A673 (cell line): ENCODE results near the gene MRPL45. TPM values are rescaled to one million over a fixed set of nuclear protein-coding genes. Genes with fewer than 3 reads are reported as not detected.

Experiments
- BruUV-seq: library from RNA; stranded (reverse); fragments of 400-500 nt; replicated peaks from 2 replicates; lab custom pipeline; 2021; lab: Mats Ljungman, UMichigan
- CTCF ChIA-PET: fragments of 300-600 bp; sonication (Branson Sonifier 250); formaldehyde crosslinking; loops from one replicate; lab custom pipeline; 2022; ENCODE audit warnings: antibody characterized with exemption; lab: Charles Lee
- POLR2A ChIA-PET: fragments of 300-600 bp; sonication (Branson Sonifier 250); formaldehyde crosslinking; loops from one replicate; lab custom pipeline; 2022; ENCODE audit warnings: antibody characterized with exemption; ENCODE audit not compliant: low non-redundant PET; lab: Charles Lee
- DNase-seq: peaks from one replicate; pipeline ENCODE4 v3.0.0-alpha.2; 2015; ENCODE audit warnings: low spot score
- H3K27ac ChIP-seq: fragments of 200-600 bp; sonication (generic); 2 replicates; pipeline ENCODE4 v1.5.1; 2016; ENCODE audit warnings: mixed run types, low read depth, mild to moderate bottlenecking, mixed read lengths, antibody characterized with exemption, low read length; ENCODE audit not compliant: poor library complexity, severe bottlenecking
- H3K27me3 ChIP-seq: fragments of 200-600 bp; sonication (generic); replicated peaks from 2 replicates; pipeline ENCODE4 v1.6.1; 2017; ENCODE audit warnings: mixed run types, low read depth, mild to moderate bottlenecking, mixed read lengths, antibody characterized with exemption, low read length; ENCODE audit not compliant: insufficient read depth, poor library complexity
- H3K36me3 ChIP-seq: fragments of 200-600 bp; sonication (generic); 2 replicates; pipeline ENCODE4 v1.6.1; 2016; ENCODE audit warnings: mixed run types, mild to moderate bottlenecking, mixed read lengths, antibody characterized with exemption, low read length; ENCODE audit not compliant: insufficient read depth, poor library complexity, severe bottlenecking
- H3K4me1 ChIP-seq: fragments of 200-600 bp; sonication (generic); 2 replicates; pipeline ENCODE4 v1.6.1; 2017; ENCODE audit warnings: mixed run types, mild to moderate bottlenecking, mixed read lengths, antibody characterized with exemption, low read length; ENCODE audit not compliant: insufficient read depth, poor library complexity, severe bottlenecking
- H3K4me3 ChIP-seq: fragments of 200-600 bp; sonication (generic); 2 replicates; pipeline ENCODE4 v1.5.1; 2016; ENCODE audit warnings: low read depth, mixed run types, mild to moderate bottlenecking, mixed read lengths, low read length; ENCODE audit not compliant: poor library complexity, severe bottlenecking
- H3K9me3 ChIP-seq: fragments of 200-600 bp; sonication (generic); 2 replicates; pipeline ENCODE4 v1.6.1; 2016; ENCODE audit warnings: mixed run types, low read depth, mild to moderate bottlenecking, mixed read lengths, antibody characterized with exemption, low read length; ENCODE audit not compliant: poor library complexity, severe bottlenecking
- CTCF ChIP-seq: fragments of 300-800, 200-600 bp; sonication (generic); conservative IDR thresholded peaks from 2 replicates; pipeline ENCODE4 v1.5.1; 2017; ENCODE audit warnings: low read depth, mild to moderate bottlenecking, antibody characterized with exemption, low read length, moderate library complexity, mixed read lengths
- EZH2 ChIP-seq: fragments of 200-600 bp; sonication (generic); IDR thresholded peaks from 2 replicates; pipeline ENCODE4 v1.6.1; 2017; ENCODE audit warnings: borderline replicate concordance, low read depth, mild to moderate bottlenecking, mixed read lengths, antibody characterized with exemption, low read length; ENCODE audit not compliant: poor library complexity, severe bottlenecking
- intact Hi-C: fragments of 100-400 bp; cut with micrococcal nuclease; formaldehyde crosslinking; loops from one replicate; pipeline ENCODE4 v1.10.0; 2022; ENCODE audit not compliant: unreplicated experiment
- total RNA-seq: library from RNA; stranded (reverse); gene quantifications from 2 replicates; pipeline ENCODE4 v1.2.3, GENCODE V29; 2021

Gene MRPL45
- total RNA-seq, 1 experiment from 2014 or later: 34.4 TPM

- ChIA-PET CTCF (interaction anchor here (2.5 kb wide), 1 partner anchor 64 kb away, joined by 27 read pairs; no protein-coding TSS in a partner anchor), POLR2A (no interaction called here)
- no peaks in the 10 kb centered on the region for H3K9me3 ChIP-seq
- no peak overlapping the region for H3K27ac ChIP-seq
- peaks cover 8% of the 10 kb centered on the region for H3K4me1 ChIP-seq
- no peak for TF ChIP-seq CTCF
- TF ChIP-seq EZH2: no peak
- DNase-seq: no peak
- no TSS peak for BruUV-seq
- no peaks in the 10 kb centered on the region for H3K27me3 ChIP-seq
- H3K36me3 ChIP-seq: no peaks in the 10 kb centered on the region
- intact Hi-C loops: no loop called here
- no peak overlapping the region for H3K4me3 ChIP-seq
Measured at GRCh38 chr17:38350035-38350434, 53.1 kb downstream of the MRPL45 start.

DNA sequence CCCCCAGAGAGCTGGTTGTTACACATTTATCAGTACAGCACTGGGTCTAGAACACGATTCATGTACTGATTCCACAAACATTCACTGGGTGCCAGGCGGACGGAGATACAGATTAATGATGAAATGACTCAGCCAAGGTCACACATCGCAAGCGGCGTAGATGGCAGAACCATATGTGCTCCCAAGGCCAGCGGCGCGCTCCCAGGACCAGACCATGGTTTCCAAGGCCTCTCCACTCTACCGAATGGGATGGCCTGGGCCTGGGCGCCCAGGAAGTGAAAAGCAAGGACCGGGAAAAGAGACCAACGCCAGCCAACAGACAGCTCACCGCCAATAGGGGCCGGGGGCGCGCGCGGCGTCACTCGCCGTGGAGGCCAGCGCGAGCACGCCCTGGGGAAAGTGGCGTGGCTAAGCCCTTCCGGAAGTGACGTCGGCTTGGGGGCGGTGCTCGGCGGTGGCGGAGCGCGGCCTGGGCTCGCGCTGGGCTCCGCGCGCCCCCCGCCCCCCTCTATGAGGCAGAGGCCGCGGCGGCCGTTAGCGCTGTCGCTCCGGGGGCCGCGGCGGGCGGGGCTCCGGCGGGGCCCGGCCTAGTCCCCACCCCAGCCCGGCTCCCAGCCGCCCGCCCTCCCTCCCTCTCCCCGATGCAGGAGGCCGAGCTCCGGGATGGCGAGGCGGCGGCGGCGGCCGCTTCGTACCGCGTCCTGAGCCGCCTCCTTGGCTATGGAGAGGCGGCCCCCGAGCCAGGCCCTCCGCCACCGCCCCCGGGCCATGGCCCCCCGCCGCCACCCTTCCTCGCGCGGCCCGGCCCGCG is 54.6 kb downstream of the MRPL45 start, which contains the start of gene SOCS7:
TSS of gene SOCS7 (plus strand) at position 433 of the 811 bp plus-strand sequence. CDS start at position 642, 209 bp downstream.
- H3K27me3 ChIP-seq: no peaks in the 10 kb centered on the region
- peaks cover 8% of the 10 kb centered on the region for H3K4me1 ChIP-seq
- H3K4me3 ChIP-seq: peak within 1 kb of the TSS; percentile 68
- no peaks in the 10 kb centered on the region for H3K36me3 ChIP-seq
- peak; percentile 90 for DNase-seq
- TF ChIP-seq CTCF (no peak), EZH2 (no peak)
- ChIA-PET POLR2A (interaction anchor here (0.6 kb wide), 1 partner anchor 63 kb away, joined by 3 read pairs; no protein-coding TSS in a partner anchor), CTCF (interaction anchor here (0.6 to 1.7 kb wide), 3 partner anchors 63 to 207 kb away, joined by 4 to 13 read pairs (median 5); no protein-coding TSS in a partner anchor)
- peak within 1 kb of the TSS; percentile 77 for H3K27ac ChIP-seq
- no TSS peak for BruUV-seq
- H3K9me3 ChIP-seq: no peaks in the 10 kb centered on the region
- intact Hi-C loops: no loop called here

- CTCF ChIA-PET: interaction anchor here (1.7 kb wide), 1 partner anchor 62 kb away, joined by 13 read pairs; no protein-coding TSS in a partner anchor
- intact Hi-C loops: no loop called here
- H3K27me3 ChIP-seq: no peaks in the 10 kb centered on the region
- DNase-seq: no peak
- no peaks in the 10 kb centered on the region for H3K9me3 ChIP-seq
- POLR2A ChIA-PET: no interaction called here
- H3K4me3 ChIP-seq: peak overlapping the region; percentile 68
- no TSS peak for BruUV-seq
- no peaks in the 10 kb centered on the region for H3K36me3 ChIP-seq
- TF ChIP-seq EZH2: no peak
- TF ChIP-seq CTCF: no peak
- H3K27ac ChIP-seq: peak overlapping the region; percentile 77
- H3K4me1 ChIP-seq: peaks cover 8% of the 10 kb centered on the region
Measured at GRCh38 chr17:38352245-38353085, 55.5 kb downstream of the MRPL45 start.
